Sciatic nerve (tissue), 2 donors: ENCODE results near the gene NCOA5. TPM values are rescaled to one million over a fixed set of nuclear protein-coding genes. Genes with fewer than 3 reads are reported as not detected.

Experiments
- ATAC-seq: fragments of 200-7000 bp; cut with Tn5 transposase; one replicate; pipeline ENCODE4 v1.9.1; 2020; ENCODE audit warnings: mild to moderate bottlenecking, moderate library complexity
- DNase-seq: peaks from one replicate; pipeline ENCODE4 v3.0.0-alpha.2; 2020; ENCODE audit warnings: low spot score
- intact Hi-C: fragments of 100-400 bp; cut with DNase I; formaldehyde crosslinking; loops from one replicate; pipeline ENCODE4 v1.14.2; 2022
- total RNA-seq: library from RNA; stranded (reverse); fragmentation: NEBNext Ultra II Directional; extraction: Animal tissue kit (Norgen Biotek cat#: 25700); gene quantifications from one replicate; pipeline ENCODE4 v1.2.1, GENCODE V29; 2021
- donor health status: DM: no; HTN: no; CAD: no.
- donor health status: DM: no; HTN: no; CAD: no.

Gene NCOA5
- total RNA-seq, 1 donor from 2014 or later = 27.4 TPM

DNA sequence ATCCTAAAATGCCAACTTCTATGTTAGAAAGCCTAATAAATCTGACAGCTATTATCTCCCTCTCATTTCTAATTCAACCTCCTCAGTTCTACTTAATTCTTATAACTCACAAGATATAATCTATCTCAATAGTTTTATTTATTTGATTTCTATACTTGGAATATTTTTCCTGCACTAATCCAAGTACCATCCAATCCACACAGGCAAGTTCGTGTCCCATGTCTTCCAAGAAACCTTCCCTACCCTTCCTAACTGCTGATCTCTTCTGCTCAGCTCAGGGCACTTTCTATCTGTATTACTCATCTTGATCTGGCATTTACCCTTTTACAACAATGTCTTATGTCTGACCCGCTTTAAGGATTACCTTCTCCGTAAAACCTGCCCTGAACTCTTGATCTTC, 18.2 kb downstream of the NCOA5 start:
- intact Hi-C loops = no loop called here
- ATAC-seq = no peak
- no peak for DNase-seq

DNA sequence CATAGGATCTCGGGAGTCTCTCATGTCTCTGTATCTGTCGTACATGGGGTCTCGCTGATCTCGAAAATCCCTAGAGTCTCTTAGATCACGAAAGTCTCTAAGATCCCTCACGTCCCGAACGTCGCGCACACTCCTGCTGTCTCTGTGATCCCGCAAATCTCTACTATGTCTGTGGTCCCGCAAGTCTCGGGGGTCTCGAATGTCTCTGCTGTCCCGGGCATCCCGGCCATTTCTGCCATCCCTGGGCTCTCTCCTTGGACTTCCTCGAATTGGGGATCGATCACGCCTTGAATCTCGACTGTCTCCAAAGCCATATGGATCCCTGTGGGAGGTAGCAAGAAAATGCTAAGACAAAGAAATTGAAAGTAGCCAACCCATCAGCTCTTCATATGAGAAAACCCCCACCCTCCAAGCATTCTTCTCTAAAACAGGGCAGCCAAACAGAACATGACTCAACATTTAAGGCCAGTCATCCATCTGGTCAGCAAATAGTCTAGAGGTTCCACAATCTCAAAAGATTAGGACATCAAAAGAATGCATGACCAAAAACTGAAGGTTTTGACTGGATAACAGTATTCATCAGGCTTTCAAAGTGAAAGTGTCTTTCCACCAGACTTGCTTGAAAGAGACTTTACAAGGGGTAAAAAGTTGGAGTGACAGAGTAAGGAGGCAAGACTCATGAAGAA, 19.4 kb downstream of the NCOA5 start:
- ATAC-seq (no peak), DNase-seq (no peak)
- intact Hi-C loops = no loop called here

DNA sequence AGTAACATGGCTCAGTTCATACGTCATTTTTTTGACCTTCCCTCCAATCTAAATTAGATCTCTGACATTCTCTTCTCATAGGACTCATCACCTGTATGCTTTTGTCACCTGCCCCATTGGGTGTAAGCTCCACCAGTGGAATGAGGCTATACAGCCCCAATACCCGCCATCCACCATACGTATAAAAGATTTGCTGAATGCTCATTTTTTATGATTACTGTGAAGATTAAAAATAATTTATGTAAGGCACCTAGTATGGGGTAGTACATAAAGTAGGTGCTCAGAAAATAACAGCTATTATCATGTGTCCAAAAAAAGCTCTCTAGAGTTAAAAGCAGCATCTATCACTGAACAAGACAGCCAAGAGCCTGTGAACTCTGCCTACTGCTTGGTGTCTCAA, 24.1 kb downstream of the NCOA5 start:
- intact Hi-C loops = no loop called here
- ATAC-seq (no peak), DNase-seq (no peak)

DNA sequence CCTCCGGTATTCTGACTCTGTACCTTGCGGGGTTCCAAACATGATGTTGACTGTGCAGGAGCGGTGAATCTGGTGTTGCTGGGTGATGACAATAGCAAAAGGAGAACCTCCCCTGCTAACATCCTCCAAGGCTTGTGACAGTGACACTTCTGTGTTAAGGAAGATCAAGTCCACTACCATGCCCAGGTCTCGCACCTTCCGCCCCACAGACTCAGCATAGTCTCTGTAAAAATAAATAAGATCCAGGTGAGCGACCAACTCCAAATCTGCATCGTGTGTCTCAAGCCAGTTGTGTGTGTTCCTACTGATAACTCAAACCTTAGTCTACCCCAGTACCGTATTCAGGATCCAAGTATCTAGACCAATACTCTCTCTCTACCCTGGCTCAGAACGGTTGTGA, 24.8 kb downstream of the NCOA5 start:
- intact Hi-C loops = no loop called here
- DNase-seq = no peak
- no peak for ATAC-seq

DNA sequence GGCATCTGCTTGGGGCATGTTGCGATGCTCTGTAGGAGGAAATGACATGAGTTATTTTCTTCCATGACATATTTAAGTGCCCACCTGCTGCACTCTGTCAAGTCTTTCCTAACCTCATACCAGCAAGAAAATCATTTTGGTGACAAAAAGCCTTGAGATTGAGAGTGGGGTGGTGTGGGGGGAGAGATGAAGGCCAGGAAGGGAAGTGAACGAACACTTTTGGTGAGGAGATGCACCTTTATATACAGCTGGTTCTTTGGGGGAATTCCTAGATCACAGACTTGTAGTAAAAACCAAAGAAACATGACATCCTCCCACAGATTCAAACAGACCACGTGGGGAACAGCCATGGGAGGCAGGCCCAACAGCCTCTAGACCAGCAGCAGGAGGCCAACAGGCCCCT, 26.1 kb downstream of the NCOA5 start:
- DNase-seq = no peak
- ATAC-seq = no peak
- intact Hi-C loops = no loop called here

DNA sequence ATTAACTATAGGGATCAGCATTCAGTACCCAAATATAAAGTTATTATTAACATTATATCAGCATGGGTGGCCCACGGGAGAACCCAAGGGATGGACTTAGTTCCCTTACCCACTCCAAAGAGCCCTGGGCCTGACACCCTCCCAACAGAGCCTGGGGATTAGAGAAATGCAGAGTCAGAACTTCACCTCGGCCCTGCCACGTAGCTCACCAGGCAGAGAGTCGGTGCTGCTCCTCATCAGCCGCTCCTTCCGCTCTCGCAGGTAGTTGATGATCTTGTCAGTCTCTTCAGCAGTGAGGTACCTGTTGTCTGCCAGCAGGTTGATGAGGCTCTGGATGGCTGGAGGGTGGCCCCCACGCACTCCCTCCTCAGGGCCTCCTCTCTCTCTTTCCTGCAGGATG, 26.6 kb downstream of the NCOA5 start:
- no peak for ATAC-seq

DNA sequence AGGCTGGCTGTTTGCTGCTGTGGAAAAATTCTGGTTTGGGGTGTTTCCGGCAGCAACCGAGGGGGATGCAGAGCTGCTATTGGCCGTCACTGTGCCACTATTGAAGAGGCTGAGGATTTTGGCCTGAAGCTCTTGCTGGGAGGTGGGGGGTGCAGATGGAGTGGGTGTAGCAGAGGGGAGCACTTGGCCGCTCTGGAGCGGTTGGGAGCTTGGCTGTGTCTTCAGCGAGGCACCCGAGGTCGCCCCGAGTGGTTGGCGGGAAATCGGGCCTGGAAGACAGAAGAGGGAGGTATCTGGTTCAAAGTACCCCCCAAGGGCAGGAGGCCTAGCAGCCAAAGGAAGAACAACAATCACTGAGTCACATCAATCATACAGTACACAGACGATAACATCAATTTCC, 27.1 kb downstream of the NCOA5 start:
- intact Hi-C loops = no loop called here
- DNase-seq (no peak), ATAC-seq (no peak)

More for the DNA sequence above, 26.6 kb downstream of the NCOA5 start:
- no peak for DNase-seq
- intact Hi-C loops = no loop called here

DNA sequence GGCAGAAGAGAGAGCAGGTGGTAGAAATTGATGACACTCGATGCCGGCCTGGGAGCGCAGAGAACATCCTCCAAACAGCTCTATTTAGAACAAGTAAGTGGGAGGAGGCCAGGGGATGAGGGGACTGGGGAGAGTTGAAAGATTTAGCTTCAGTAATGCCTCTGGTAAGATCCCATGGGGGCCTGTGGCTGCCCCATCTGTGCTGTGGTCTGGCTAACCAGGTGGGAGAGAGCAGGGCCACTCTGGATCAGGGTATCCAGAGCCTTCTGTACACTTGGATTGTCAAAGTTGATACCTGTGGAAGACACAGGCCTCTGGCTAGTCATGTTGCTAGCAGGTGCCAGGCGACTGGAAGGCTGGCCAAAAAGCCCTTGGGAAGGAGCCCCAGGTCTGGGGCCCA, 27.6 kb downstream of the NCOA5 start:
- no peak for ATAC-seq
- intact Hi-C loops = no loop called here
- DNase-seq = no peak

DNA sequence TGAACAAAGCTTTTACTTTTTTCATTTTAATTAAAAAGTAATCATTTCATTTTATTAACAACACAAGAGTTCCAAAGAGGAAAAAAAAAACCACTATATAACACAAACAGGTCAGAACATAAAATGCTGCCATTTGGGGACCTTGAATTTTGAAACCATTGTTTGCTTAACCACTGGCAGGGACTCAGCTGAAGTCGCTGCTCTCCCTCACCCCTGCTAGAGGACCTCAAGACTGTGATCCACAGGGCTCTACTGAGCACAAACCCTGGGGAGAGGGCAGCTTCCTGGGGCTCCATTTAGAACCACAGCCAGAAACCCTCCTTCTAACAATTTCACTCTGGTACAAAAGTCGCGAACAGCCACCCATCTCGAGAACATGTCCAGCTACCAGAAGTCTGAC, 28.8 kb downstream of the NCOA5 start:
- DNase-seq (no peak), ATAC-seq (no peak)
- intact Hi-C loops = no loop called here

DNA sequence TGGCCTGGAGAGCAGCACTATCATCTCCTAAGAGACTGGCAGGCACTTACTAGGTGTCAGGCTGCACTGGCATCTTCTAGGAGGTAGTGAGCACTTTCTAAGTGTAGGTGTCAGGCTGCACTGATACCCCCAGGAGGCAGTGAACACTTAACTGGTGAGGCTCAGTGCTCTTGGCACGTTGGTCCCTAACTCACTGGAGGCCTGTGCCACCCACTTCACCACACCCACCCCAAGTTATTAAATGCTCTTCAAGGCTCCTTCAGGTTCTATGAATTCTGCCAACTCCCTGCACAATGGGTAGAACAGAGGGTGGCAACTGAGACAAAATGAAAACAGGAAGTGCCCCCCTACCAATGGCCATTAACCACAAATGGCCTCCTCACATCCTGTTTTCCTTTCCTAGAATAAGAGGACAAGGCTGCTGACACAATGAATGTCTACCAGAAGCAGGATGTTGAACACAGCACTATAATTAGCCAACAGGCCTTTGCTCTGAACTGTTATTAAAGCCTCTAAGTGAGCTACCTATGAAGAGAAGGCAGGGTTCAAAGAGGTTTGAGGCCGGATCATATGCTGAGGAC, 29.4 kb downstream of the NCOA5 start:
- DNase-seq = no peak
- peak; percentile 24 for ATAC-seq
- intact Hi-C loops = no loop called here

DNA sequence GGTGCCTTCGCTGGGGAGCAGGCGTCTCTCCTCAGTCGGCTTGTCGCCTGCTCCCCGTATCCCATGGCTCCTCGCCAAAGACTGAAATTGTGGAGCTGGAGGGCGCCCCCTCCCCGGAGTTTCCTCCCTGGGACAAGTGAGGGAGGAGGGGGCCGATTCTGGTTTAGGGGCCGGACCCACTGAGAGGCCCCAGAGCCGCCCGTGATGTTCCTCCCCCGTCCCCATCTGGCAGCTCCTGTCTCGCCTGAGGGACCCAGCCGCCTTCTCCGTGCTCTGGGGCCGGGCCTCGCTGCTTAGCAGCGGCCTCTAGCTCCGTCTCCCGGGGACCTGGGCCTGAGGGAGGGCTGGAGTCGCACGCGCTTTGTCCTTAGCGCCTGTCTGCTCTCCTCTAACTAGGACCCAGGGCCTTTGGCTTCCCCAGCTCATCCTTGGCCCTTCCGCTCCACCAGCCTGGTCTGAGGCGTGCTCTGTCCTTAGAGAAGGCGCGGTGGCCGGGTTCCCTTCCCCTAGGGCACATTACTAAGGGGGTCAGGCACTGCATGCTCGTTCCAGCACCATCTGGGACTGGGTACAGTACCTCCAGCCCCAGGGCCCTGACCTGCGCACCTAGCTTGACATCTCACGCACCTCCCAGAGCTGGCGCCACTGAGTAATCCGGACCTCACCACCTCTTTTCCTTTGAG, 31.0 kb downstream of the NCOA5 start:
- ATAC-seq (peak; percentile 10), DNase-seq (no peak)
- intact Hi-C loops = no loop called here

DNA sequence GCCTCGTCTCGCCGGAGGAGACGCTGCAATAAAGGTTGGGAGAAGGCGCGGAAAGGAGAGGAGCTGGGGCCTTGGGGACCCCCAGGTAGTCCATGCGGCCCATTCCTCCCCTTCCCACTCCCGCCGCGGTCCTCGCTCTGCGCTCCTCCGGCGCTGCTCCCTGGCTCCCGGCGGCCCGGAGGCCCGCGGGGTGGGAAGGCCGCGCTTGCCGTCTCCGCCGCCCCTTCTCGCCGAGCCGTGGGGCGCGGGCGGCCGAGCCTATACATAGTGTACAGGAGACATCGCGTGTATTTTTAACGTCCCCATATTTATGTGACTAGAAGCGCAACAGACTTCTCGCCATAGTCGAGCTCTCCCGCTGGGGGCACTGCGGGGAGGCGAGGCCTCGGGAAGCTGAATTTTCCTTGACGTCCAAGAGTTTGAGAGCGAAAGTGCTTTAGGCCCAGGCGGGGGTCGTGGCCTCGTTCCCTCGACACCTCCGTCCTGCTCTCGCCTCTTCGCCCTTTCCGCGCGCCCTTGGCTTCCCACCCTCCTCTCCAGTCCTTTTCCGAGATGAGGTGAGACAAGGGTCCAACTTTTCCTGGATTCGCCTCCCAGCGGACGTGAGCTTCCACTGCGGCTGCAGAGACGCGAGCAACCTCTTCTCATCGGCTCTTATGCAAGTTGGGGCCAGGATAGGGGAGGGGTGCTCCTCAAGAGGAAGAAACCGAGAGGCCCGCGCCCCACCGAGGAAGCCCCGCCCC, 31.7 kb downstream of the NCOA5 start:
- intact Hi-C loops = no loop called here
- DNase-seq (peak; percentile 74), ATAC-seq (peak; percentile 27)

DNA sequence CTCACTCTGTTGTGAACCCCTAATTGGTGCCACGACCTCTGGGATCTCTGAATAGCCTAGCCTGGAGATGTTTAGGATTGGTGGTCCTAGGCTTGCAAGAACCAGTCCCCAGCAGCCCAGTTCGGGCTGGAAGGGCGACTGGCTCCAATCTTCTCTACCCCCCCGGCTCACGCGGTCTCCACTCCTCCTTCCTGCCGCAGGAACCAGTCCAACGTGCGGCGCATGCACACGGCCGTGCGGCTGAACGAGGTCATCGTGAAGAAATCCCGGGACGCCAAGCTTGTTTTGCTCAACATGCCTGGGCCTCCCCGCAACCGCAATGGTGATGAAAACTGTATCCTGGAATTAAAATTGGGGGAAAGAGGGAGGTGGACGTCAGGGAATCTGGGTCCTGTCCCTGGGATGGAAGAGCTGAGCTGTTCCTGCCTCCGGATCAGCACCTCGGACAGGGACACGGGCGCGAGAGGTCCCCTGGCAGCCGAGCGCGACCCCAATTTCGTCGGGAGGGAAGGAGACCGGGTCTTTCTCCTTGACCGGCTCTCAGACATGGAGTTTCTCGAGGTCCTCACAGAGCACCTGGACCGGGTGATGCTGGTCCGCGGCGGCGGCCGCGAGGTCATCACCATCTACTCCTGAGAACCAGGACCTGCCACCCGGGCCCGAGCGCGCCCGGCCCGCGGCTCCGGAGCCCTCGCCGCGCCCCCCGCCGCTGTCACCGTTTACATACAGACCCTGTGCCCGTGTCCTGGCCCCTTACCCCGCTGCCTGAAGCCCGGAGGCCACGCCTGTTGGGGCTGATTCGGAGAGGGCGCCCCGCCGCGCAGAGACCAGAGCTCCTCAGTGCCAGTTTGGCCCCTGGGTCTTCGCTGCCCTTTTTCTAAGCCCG, 32.5 kb downstream of the NCOA5 start:
- ATAC-seq (peak; percentile 55), DNase-seq (peak; percentile 80)
- intact Hi-C loops = no loop called here

DNA sequence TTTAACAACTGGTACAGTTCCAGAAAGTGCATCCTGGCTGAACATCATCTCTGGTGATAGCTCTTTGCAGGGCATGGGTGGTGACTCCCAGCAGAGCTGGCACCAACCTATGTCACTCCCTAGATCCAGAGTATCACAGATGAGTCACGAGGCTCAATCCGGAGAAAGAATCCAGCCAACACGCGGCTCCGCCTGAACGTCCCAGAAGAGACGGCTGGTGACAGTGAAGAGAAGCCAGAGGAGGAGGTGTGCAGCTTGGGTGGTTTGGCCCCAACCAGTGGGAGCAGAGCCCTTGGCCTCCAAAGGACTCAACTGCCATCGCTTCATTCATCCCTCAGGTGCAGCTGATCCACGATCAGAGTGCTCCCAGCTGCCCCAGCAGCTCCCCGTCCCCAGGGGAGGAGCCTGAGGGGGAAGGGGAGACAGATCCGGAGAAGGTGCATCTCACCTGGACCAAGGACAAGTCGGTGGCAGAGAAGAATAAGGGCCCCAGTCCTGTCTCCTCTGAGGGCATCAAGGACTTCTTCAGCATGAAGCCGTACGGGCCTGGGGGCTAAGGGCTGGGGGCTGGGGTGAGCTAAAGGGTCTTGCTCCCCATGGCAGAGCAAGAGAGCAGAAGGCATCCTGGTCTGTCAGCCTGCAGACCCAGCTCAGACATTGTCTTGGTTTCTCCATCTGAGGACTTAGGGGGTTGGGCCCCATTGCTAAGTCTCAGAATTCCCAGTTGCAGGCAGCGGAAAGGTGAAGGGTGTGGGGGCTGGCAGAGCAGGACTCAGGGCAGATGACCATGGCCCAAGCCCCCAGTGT, 33.5 kb downstream of the NCOA5 start:
- intact Hi-C loops = no loop called here
- DNase-seq = no peak

DNA sequence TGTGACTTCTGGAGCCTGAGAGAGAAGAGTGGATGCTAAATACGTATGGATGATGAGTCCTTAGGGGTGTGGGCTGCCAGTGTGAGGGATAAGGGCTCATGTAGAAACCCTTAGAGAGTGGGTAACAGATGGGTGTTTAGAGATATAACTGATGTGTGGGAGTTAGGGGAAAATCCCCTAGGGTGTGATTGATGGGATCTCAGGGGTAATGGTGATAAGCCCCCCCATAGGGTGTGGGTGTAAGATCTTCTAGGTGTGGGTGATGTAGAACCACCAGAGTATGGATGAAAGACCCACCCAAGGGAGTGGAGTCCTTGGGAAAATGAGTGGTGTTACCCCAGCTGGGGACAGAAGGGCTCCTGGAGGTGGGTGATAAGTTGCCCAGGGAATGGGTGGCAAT, 34.5 kb downstream of the NCOA5 start:
- intact Hi-C loops = no loop called here
- no peak for ATAC-seq

More for the DNA sequence above, 33.5 kb downstream of the NCOA5 start:
- no peak for ATAC-seq

DNA sequence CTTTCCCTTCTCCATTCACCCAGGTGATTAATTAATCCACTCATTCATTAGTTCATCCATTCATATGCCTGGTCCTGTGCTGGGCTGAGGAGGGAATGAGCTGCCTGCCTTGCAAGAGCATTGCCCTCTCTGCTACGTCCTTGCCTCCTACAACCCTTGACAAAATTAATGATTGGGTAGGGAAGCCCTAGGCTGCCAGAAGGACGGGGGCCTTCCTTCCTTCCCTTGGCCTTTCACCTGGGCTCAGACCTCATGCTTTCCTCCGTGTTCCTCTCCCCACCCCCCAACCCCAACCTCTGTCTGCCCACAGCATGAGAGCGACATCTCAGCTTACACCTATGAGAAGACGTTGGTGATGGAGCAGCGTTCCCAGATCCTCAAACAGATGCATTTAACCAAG, 35.2 kb downstream of the NCOA5 start:
- ATAC-seq (no peak), DNase-seq (no peak)
- intact Hi-C loops = no loop called here

More for the DNA sequence above, 34.5 kb downstream of the NCOA5 start:
- no peak for DNase-seq

DNA sequence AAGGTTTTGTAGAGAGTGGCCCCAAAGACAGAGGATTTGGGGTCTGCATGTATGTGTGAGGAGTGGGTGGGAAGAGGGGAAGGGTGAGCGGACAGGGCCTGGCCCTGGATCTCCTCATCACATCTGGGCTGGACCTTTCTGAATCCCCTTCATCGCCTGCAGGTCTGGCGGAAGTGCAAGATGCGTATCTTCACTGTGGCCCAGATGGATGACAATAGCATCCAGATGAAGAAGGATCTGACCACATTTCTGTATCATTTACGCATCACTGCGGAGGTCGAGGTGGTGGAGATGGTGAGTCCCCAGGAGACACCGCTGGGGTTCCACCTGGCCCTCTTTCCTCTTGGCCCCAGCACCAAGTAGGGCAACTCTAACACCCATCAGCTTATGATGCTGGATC, 36.3 kb downstream of the NCOA5 start:
- DNase-seq (no peak), ATAC-seq (no peak)
- intact Hi-C loops = no loop called here
